GM21381 (cell line): ENCODE data around the gene MFSD6L.

ENCODE experiments used
- ATAC-seq: cut with Tn5 transposase; IDR thresholded peaks from one replicate; pipeline ENCODE4 v1.9.1; 2021; ENCODE audit warnings: mild to moderate bottlenecking, moderate library complexity; ENCODE audit not compliant: unreplicated experiment

Gene MFSD6L

DNA sequence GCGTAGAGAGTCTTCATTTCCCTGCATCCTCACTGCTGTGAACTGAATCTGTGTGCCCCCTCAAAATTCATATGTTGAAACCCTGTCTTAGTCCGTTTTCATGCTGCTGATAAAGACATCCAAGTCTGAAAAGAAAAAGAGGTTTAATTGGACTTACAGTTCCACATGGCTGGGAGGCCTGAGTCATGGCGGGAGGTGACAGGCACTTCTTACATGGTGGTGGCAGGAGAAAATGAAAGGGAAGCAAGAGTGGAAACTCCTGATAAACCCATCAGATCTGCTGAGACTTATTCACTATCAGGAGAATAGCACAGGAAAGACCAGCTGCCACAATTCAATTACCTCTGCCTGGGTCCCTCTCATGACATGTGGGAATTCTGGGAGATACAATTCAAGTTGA lies 51.4 kb downstream of the MFSD6L start:
- ATAC-seq: no peak
